Measurements from ENCODE around the gene NRP1.

The NRP1 gene

GRCh38 chr10:33196710-33197491 lies 137.6 kb downstream of the NRP1 start:
- no peak for TF ChIP-seq CTCF (conservative IDR thresholded peaks at IDR 0.05; ENCODE audit: low read depth, low read length)
- DNase-seq (ENCODE audit: low read depth) = no peak
- no peak overlapping the region for H3K4me3 ChIP-seq (ENCODE audit: low read depth, low read length)

GRCh38 chr10:33196377-33196706 lies 138.1 kb downstream of the NRP1 start:
- no peak for TF ChIP-seq CTCF (conservative IDR thresholded peaks at IDR 0.05; ENCODE audit: low read depth, low read length)
- H3K4me3 ChIP-seq (ENCODE audit: low read depth, low read length) = no peak overlapping the region
- no peak for DNase-seq (ENCODE audit: low read depth)

- TF ChIP-seq CTCF (conservative IDR thresholded peaks at IDR 0.05; ENCODE audit: low read depth, low read length) = no peak
- DNase-seq (ENCODE audit: low read depth) = peak; percentile 59
- no peak overlapping the region for H3K4me3 ChIP-seq (ENCODE audit: low read depth, low read length)
Observed at GRCh38 chr10:33195608-33196376, 138.7 kb downstream of the NRP1 start.

- TF ChIP-seq CTCF (conservative IDR thresholded peaks at IDR 0.05; ENCODE audit: low read depth, low read length) = no peak
- H3K4me3 ChIP-seq (ENCODE audit: low read depth, low read length) = no peak overlapping the region
- DNase-seq (ENCODE audit: low read depth) = peak; percentile 72
Observed at GRCh38 chr10:33193701-33194521, 140.6 kb downstream of the NRP1 start.

GRCh38 chr10:33193057-33193700 lies 141.3 kb downstream of the NRP1 start:
- H3K4me3 ChIP-seq (ENCODE audit: low read depth, low read length) = no peak overlapping the region
- peak; percentile 96 for DNase-seq (ENCODE audit: low read depth)
- peak; percentile 89 for TF ChIP-seq CTCF (conservative IDR thresholded peaks at IDR 0.05; ENCODE audit: low read depth, low read length)

GRCh38 chr10:33192190-33192589 lies 142.3 kb downstream of the NRP1 start:
- DNase-seq (ENCODE audit: low read depth) = no peak
- H3K4me3 ChIP-seq (ENCODE audit: low read depth, low read length) = no peak overlapping the region
- TF ChIP-seq CTCF (conservative IDR thresholded peaks at IDR 0.05; ENCODE audit: low read depth, low read length) = no peak
